Left cardiac atrium (tissue), 4 donors: ENCODE results near the gene ADCY9. TPM values are rescaled to one million over a fixed set of nuclear protein-coding genes. Genes with fewer than 3 reads are reported as not detected.
A peak's percentile ranks its signal among the peaks of the same experiment; 100 is the strongest.

Source experiments
- ATAC-seq, 2 donors: fragments of 200-7000 bp; cut with Tn5 transposase; one replicate each; pipeline ENCODE4 v1.9.1; 2020; ENCODE audit warnings: mild to moderate bottlenecking in 2 of 2, moderate library complexity in 2 of 2
- DNase-seq: peaks from one replicate; pipeline ENCODE4 v3.0.0-alpha.2; 2020
- intact Hi-C, 2 donors: fragments of 100-400 bp; cut with DNase I; formaldehyde crosslinking; loops; one replicate each; pipeline versions ENCODE4 v1.14.1 to v1.15.1; 2022 to 2023
- total RNA-seq, 2 donors: library from RNA; stranded (reverse); fragmentation: NEBNext Ultra II Directional; extraction: Animal tissue kit (Norgen Biotek cat#: 25700); gene quantifications; one replicate each; pipeline ENCODE4 v1.2.1, GENCODE V29; 2021
- donor health status: DM: no; HTN: yes; CAD: no.
- donor health status: DM: no; HTN: yes; CAD: no; lungs with severe emphysema.
- donor health status: DM: yes; HTN: yes; CAD: no.
- donor health status: Dilated cardiomyopathy.

ADCY9 gene
- total RNA-seq, 2 donors from 2014 or later, result 22.6 to 25.9 TPM

- intact Hi-C loops, result no loop called here
- no peak for ATAC-seq
- no peak for DNase-seq
Measured at GRCh38 chr16:3997231-3997841, 118.9 kb downstream of the ADCY9 start.

DNA sequence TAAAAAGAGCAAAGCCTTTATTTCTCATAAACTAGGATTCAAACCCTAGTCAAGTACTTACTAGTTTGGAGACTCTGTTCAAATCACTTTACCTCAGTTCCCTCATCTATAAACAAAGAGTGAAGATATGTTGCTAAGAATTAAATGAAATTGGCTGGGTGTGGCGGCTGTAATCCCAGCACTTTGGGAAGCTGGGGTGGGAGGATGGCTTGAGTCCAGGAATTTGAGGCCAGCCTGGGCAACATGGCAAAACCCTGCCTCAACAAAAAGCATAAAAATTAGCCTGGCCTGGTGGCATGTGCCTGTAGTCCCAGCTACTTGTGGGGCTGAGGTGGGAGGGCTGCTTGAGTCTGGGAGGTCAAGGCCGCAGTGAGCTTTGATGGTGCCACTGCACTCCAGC lies 121.2 kb downstream of the ADCY9 start:
- intact Hi-C loops, result no loop called here
- ATAC-seq (no peak), DNase-seq (no peak)

DNA sequence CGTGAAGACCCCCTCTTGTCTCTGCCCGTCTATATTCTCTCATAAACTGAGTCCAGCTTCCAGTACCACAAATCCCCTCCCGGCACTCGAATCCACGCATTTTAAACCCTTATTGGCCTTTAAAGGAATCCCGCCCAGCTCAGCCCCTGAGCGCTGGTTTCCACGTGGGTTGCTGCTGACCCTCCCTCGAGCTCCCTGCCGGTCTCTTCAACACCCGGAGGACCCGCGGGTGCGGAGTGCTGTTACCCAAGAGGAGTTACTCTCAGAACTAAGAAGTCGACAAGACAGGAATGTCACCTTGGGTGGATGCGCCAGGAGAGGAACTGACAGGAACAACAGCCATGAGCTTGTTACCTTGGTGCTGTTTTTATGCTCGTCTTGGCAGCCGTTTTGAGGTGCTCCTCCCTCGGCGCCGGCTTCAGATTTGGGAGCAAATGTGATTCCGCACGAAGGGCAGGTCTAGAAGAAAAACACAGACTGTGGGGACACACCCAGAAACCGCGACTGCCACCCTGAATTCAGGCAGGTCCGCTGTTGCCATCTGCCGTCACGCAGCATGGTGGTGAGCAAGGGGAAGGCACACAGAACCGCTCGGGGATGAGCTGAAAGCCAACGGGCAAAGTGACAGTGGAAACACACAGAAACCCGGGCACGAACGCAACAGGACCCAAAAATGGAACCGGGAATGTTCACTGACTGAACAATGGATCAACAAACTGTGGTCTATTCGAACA lies 123.0 kb downstream of the ADCY9 start:
- DNase-seq, result no peak
- no peak for ATAC-seq
- intact Hi-C loops, result no loop called here

DNA sequence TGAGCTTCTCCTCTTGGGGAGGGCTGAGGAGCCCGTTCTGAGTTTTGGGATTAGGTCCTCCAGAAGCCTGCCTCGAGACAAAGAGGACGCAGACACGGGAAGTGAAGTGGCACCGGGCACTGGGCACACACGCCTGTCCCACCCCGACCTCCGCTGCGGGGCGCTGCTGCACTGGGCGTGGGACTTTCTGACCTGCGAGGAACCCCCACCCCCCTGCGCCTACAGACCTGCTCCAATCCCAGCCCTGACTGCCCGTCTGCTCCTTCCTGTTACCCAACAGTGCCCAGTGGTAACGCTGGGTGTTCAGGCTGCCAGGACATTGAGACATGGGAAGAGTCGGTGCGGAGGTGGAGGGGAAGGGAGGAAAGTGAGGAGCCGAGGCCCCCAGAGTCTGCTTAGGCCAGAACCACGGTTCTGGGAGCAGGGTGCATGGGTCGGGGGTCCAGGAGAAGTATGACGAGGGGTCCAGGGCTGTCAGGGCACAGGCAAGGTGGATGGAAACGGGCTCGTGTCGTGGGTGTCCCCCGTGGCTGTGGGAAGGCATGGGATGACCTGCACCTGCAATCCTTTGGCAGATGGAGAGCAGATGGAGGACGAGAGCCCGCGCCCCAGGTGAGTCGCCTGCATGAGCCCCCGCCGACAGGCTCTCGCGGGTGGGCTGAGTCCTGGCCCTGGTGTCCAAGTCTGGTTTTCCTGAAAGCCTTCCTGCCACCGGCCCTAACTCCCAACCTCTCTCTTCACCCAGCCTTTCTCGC lies 123.8 kb downstream of the ADCY9 start:
- DNase-seq, result no peak
- intact Hi-C loops, result no loop called here
- ATAC-seq, result peak in 1 of 2 donors; percentile 25

- no peak for ATAC-seq
- intact Hi-C loops, result loop anchor here (10.0 kb wide), 3 partner anchors 176 to 276 kb away; no protein-coding TSS in a partner anchor
- no peak for DNase-seq
Measured at GRCh38 chr16:3988824-3989223, 127.4 kb downstream of the ADCY9 start.

DNA sequence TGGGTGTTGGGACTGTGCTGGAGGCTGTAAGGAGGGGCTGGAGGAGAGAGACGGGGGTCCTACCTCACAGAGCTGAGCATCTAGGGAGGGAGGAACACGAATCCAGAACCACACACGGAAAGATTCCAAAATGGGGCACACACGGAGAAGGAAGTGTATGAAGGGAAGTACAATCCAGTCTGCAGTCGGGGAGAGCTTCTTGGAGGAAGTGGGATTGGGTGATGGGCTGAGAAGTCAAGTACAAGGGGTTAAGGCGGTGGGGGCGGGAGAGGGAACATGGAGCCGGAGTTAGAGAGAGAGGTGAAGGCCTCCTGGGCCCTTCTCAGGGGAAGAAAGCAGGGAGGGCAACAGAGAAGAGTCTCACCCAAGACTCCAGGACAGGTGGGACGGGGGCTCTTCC lies 128.2 kb downstream of the ADCY9 start:
- DNase-seq, result no peak
- ATAC-seq, result no peak
- intact Hi-C loops, result loop anchor here (10.0 kb wide), 3 partner anchors 177 to 277 kb away; no protein-coding TSS in a partner anchor

GRCh38 chr16:3987231-3987630 lies 129.0 kb downstream of the ADCY9 start:
- ATAC-seq (no peak), DNase-seq (no peak)
- intact Hi-C loops, result loop anchor here (10.0 kb wide), 3 partner anchors 178 to 278 kb away; no protein-coding TSS in a partner anchor

DNA sequence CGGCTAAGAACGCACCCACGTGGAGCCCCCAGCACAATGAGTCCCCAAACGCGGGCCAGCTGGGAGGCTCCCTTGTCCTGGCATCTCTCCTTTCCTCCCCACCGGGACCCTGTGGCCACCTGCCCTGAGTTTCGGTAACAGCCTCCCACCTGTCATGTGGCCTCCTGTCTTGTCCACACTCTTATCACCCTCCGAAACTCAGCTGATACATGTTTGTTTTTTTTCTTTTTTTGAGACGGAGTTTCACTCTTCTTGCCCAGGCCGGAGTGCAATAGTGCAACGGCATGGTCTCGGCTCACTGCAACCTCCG lies 130.1 kb downstream of the ADCY9 start:
- intact Hi-C loops, result loop anchor here (10.0 kb wide), 3 partner anchors 179 to 279 kb away; no protein-coding TSS in a partner anchor
- ATAC-seq (no peak), DNase-seq (no peak)

DNA sequence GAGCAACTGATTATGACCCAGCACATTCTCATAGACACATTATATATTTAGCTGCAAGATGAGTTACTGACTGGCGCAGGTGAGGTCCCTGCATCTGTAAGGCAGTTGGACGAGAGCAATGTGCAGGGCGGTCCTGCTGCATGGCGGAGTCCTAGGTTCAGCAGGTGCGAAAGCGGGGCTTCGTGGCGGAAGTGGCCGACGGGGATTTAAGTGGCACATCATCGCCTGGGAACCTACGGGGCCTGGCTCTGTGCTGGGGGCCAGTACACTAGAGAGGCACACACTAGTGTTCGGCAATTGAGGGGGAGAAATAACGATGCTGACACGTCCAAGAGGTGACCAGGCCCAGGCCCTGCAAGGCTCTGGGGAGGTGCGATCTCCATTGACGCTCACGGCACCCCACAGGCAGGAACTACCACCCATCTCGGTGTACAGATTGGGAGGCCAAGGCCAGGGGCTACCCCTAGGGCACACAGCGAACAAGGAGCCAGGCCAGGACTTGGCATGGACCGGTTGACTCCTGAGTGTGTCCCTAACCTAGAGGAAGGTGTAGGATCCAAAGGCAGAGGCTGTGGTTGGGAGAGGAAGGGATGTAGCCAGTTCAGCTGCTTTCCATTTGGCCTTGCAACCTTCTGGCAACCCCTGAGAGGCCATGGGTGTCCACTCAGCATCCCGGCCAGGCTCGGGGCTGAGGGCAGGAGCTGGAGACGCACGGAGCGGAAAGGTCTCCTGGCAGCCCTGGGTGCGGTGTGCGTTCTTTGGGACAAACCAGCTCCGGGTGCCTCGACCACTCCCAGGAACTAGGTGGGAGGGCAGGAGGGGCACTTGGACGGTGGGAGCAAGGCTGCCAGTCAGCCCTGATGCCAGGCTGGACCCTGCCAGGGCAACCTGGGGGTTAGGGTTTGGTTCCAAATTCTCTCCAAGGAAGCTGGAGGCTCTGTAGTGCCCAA lies 131.9 kb downstream of the ADCY9 start:
- intact Hi-C loops, result loop anchor here (5.0 to 10.0 kb wide), 5 partner anchors 133 to 280 kb away; partner anchors contain the start of gene ADCY9 (in 1 of the 2)
- DNase-seq, result no peak
- ATAC-seq, result no peak

DNA sequence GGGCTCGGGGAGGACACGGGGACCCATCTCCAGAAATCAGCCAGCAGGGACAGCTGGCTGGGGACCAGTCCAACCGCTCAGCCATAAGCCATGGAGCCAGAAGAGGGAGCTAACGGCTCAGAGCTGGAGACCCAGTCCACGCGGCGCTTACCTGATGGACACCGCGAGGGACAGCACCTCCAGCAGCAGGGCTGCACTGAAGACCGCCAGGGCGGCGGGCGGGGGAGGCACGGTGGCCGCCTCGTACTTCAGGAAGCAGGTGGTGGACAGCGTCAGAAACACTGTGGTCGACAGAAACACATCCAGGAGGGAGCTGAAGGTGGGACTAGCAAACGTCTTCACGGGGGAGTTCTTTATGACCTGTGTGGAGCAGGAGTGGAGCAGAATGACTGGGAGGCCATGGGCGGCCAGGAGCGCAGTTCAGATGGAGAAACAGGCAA lies 133.1 kb downstream of the ADCY9 start:
- peak; percentile 72 for DNase-seq
- peak; percentile 87 to 90 for ATAC-seq
- intact Hi-C loops, result loop anchor here (5.0 to 10.0 kb wide), 5 partner anchors 134 to 282 kb away; partner anchors contain the start of gene ADCY9 (in 1 of the 2)

DNA sequence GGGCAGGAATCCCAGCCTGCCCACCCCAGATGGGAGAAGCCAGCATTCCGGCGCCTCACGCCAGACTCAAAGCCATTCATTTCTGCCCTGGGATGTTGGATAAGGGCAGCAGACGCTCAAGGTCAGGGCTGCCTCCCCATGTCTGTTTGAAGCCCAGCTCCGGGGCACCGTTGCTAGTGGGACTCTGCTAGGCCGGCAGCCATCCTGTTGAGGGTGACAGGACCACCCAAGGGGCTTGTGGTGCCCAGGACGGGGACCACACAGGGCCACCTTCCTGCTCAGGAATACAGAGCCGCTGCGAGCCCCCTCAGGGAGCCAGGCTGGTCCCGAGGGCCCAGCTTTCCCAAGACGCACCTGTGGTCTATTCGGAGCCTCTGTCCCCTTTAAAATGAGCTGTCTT lies 134.0 kb downstream of the ADCY9 start:
- no peak for DNase-seq
- ATAC-seq, result no peak
- intact Hi-C loops, result loop anchor here (5.0 to 10.0 kb wide), 5 partner anchors 135 to 283 kb away; partner anchors contain the start of gene ADCY9 (in 1 of the 2)

DNA sequence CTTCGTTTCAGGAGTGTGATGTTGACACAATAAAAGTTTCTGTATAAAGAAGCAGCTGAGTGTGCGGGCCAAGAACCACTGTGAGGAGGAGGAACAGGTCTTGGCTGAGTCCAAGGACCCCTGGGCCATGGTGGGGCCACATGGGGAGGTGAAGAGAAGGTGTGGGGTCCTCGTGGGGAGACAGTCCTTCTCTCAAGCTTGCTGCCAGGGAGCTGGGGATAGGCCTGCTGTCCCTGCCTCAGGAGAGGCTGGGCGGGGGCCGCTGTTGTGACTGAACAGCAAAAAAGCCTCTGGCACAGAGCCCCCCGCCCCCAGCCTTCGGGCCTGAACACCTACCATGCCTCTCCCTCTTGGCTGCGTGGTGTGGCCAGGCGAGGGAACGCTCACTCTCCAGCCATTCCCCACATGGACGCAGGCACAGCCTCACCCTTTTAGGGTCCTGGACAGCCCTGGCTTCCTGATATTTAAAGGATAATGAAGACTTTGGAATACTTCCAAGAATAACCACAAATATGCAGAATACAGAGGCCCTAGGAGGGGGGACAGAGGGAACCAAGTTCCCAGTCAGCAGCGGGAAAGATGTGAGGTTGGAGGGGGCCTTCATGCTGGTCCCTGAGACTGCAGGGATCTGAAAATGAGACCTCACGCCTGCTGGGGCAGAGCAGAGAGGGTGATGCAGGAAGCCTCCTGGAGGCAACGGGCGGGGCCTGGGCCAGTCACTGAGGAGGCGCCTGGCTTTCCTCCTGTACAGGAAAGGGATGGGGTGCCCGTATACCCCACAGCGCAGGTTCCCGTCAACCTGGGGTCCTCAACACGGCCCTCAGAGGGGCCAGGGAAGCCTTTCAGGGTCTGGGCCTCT lies 135.8 kb downstream of the ADCY9 start:
- ATAC-seq (peak in 1 of 2 donors; percentile 5), DNase-seq (no peak)
- intact Hi-C loops, result loop anchor here (5.0 to 10.0 kb wide), 5 partner anchors 137 to 284 kb away; partner anchors contain the start of gene ADCY9 (in 1 of the 2)

GRCh38 chr16:3979518-3979917 lies 136.7 kb downstream of the ADCY9 start:
- intact Hi-C loops, result no loop called here
- no peak for ATAC-seq
- DNase-seq, result no peak

- ATAC-seq (no peak), DNase-seq (no peak)
- intact Hi-C loops, result no loop called here
Measured at GRCh38 chr16:3979070-3979469, 137.2 kb downstream of the ADCY9 start.

- DNase-seq (no peak), ATAC-seq (no peak)
- intact Hi-C loops, result no loop called here
Measured at GRCh38 chr16:3977376-3977775, 138.9 kb downstream of the ADCY9 start.

DNA sequence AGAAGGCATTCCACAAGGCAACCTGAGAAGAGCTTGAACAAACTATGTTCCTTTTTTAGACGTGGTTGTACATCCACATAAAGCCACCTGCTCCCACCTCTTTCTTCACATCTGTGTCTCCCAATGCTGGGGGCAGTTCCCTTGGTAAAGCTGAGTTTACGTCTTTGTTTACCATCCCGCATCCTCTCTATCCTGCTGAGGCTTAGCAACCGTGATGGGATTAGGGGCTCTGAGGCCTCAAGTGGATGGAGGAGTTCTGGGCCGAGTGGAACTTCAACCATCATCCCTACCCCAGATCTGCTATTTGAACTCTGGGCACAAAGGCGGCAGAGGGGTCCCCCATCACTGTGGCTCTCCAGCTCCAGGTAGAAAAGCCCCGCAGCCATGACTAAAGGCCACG lies 141.5 kb downstream of the ADCY9 start:
- intact Hi-C loops, result no loop called here
- ATAC-seq (no peak), DNase-seq (no peak)

DNA sequence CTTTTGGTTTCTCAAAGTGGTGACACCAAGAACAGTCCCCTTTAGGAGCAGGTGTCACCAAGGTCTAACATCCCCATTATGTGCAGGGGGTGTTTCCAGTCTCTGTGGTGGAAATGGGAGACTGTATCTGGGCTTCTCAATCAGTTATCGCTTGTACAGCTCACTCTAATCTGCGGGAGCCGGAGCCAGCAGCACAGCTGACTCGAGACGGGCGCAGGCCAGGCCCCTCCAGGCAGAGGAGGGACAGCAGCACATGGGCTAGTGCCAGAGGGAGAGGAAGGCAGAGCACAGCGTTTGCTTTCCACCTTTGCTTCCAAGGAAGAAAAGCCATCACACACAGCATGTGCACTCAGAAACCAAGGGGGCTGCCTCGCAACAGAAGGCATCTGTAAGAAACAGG lies 144.5 kb downstream of the ADCY9 start:
- ATAC-seq (peak; percentile 61 to 87), DNase-seq (no peak)
- intact Hi-C loops, result no loop called here

DNA sequence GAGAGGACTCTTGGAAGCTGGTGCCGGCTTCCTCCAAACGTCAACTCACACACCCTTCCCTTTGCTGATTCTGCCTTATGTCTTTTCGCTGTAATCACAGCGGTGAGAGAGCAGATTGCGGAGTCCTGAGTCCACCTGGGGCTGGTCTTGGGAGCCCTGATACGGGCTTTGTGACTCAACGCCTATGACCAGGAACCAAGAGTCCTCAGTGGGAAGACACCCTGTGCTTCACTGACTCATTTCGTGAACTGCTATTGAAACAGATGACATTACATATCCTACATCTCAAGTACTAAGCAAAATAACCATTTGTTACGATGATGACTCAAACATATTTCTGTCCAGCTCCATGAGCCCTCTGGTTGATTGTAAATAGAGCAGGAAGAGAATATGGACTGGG lies 145.0 kb downstream of the ADCY9 start:
- intact Hi-C loops, result no loop called here
- ATAC-seq (peak in 1 of 2 donors; percentile 84), DNase-seq (no peak)
